Measurements from ENCODE around the gene SYS1.
"Not testable (repeated sequence)": the region's sequence is repeated elsewhere in the genome, so short reads cannot be mapped to it uniquely, and the experiment has no call there.

The SYS1 gene

GRCh38 chr20:45340236-45340847 is 22.6 kb upstream of the SYS1 start:
- FAIRE-seq: no peak

- no peak for FAIRE-seq
Measured at GRCh38 chr20:45340951-45341350, 22.0 kb upstream of the SYS1 start.

GRCh38 chr20:45341579-45341938 is 21.4 kb upstream of the SYS1 start:
- no peak for FAIRE-seq

- FAIRE-seq: no peak
Measured at GRCh38 chr20:45341939-45342854, 20.8 kb upstream of the SYS1 start.

GRCh38 chr20:45342855-45343531 is 20.0 kb upstream of the SYS1 start:
- no peak for FAIRE-seq

- no peak for FAIRE-seq
Measured at GRCh38 chr20:45343532-45344167, 19.3 kb upstream of the SYS1 start.

GRCh38 chr20:45344168-45344860 is 18.6 kb upstream of the SYS1 start:
- FAIRE-seq: no peak

GRCh38 chr20:45345104-45345936 is 17.6 kb upstream of the SYS1 start:
- FAIRE-seq: no peak

- no peak for FAIRE-seq
Measured at GRCh38 chr20:45346291-45346718, 16.7 kb upstream of the SYS1 start.

GRCh38 chr20:45346851-45347250 is 16.1 kb upstream of the SYS1 start:
- no peak for FAIRE-seq

- no peak for FAIRE-seq
Measured at GRCh38 chr20:45347297-45347935, 15.5 kb upstream of the SYS1 start.

- FAIRE-seq: no peak
Measured at GRCh38 chr20:45347936-45348778, 14.8 kb upstream of the SYS1 start, which contains the start of gene SDC4. Gene SDC4 (minus strand): TSS chr20:45348424. CDS start chr20:45348384, 40 bp downstream.

GRCh38 chr20:45350217-45350616 is 12.7 kb upstream of the SYS1 start:
- no peak for FAIRE-seq

- FAIRE-seq: not testable (repeated sequence)
Measured at GRCh38 chr20:45350795-45351194, 12.2 kb upstream of the SYS1 start.

GRCh38 chr20:45352729-45353128 is 10.2 kb upstream of the SYS1 start:
- FAIRE-seq: no peak

GRCh38 chr20:45353746-45354145 is 9.2 kb upstream of the SYS1 start:
- no peak for FAIRE-seq

- FAIRE-seq: no peak
Measured at GRCh38 chr20:45354423-45355208, 8.3 kb upstream of the SYS1 start.

GRCh38 chr20:45355209-45356084 is 7.5 kb upstream of the SYS1 start:
- FAIRE-seq: no peak
